HCT116 (cell line): ENCODE results near the gene KRTAP2-2. TPM values are rescaled to one million over a fixed set of nuclear protein-coding genes. Genes with fewer than 3 reads are reported as not detected.

Experiments used
- ATAC-seq: fragments of 200-7000 bp; cut with Tn5 transposase; 2 replicates; pipeline ENCODE4 v1.9.1; 2020; ENCODE audit warnings: mild to moderate bottlenecking, moderate library complexity
- BruUV-seq: library from RNA; stranded (reverse); fragments of 400-500 nt; replicated peaks from 2 replicates; lab custom pipeline; 2021; lab: Mats Ljungman, UMichigan
- CTCF ChIA-PET: fragments of 300-600 bp; sonication (Branson Sonifier 250); formaldehyde crosslinking; loops from one replicate; lab custom pipeline; 2021; ENCODE audit warnings: antibody characterized with exemption; lab: Charles Lee
- POLR2A ChIA-PET: fragments of 300-600, 350-600 bp; sonication (Branson Sonifier 250); formaldehyde crosslinking; loops from one replicate; lab custom pipeline; 2021; ENCODE audit warnings: antibody characterized with exemption; lab: Charles Lee
- RAD21 ChIA-PET, 2 experiments: fragments of 300-600 bp; sonication (Branson Sonifier 250); formaldehyde crosslinking; loops; one replicate each; lab custom pipeline; 2023; ENCODE audit warnings: low total read pairs in 2 of 2; ENCODE audit not compliant: uncharacterized antibody in 2 of 2, unreplicated experiment in 2 of 2, low non-redundant PET in 1 of 2; lab: Charles Lee
- DNase-seq: peaks from one replicate; pipeline ENCODE4 v3.0.0-alpha.2; 2010; ENCODE audit warnings: low read depth, low spot score
- H2AFZ ChIP-seq: fragments of 200-600 bp; shearing (Covaris generic), sonication (generic); 2 replicates; pipeline ENCODE4 v1.6.1; 2017; ENCODE audit warnings: low read depth, mixed run types, mixed read lengths, antibody characterized with exemption, low read length; ENCODE audit not compliant: poor library complexity, severe bottlenecking
- H3K27ac ChIP-seq: 2 replicates; pipeline ENCODE4 v1.5.1; 2012; ENCODE audit warnings: low read depth, low read length
- H3K27me3 ChIP-seq: fragments of 200-600 bp; sonication (generic); 2 replicates; pipeline ENCODE4 v1.6.1; 2016; ENCODE audit warnings: mixed run types, low read length, mixed read lengths; ENCODE audit not compliant: insufficient read depth
- H3K36me3 ChIP-seq, 2 experiments: fragments of 200-500 bp in 1 of 2; fragments of 200-600 bp in 1 of 2; sonication (Bioruptor generic) in 1 of 2; sonication (generic) in 1 of 2; 2 replicates each; pipeline versions ENCODE4 v1.5.1 to v1.6.1; 2014 to 2016; ENCODE audit warnings: low read length in 2 of 2, inconsistent platforms in 1 of 2, mixed read lengths in 1 of 2, mixed run types in 1 of 2; ENCODE audit not compliant: insufficient read depth in 2 of 2, control insufficient read depth in 1 of 2
- H3K4me1 ChIP-seq, 2 experiments: fragments of 200-600 bp in 1 of 2; sonication (generic) in 1 of 2; 2 replicates each; pipeline versions ENCODE4 v1.5.1 to v1.6.1; 2012 to 2017; ENCODE audit warnings: low read length in 2 of 2, inconsistent platforms in 1 of 2, mild to moderate bottlenecking in 1 of 2, mixed read lengths in 1 of 2, mixed run types in 1 of 2, moderate library complexity in 1 of 2; ENCODE audit not compliant: insufficient read depth in 2 of 2, control insufficient read depth in 1 of 2
- H3K4me2 ChIP-seq: fragments of 200-600 bp; sonication (generic); 2 replicates; pipeline ENCODE4 v1.6.1; 2017; ENCODE audit warnings: mixed run types, low read length, mixed read lengths
- H3K4me3 ChIP-seq, 2 experiments: fragments of 200-600 bp in 1 of 2; sonication (generic) in 1 of 2; replicated peaks in 1 of 2; 2 replicates each; pipeline ENCODE4 v1.5.1; 2011 to 2016; ENCODE audit warnings: low read length in 2 of 2, control low read depth in 1 of 2, low read depth in 1 of 2, mild to moderate bottlenecking in 1 of 2, mixed read lengths in 1 of 2, mixed run types in 1 of 2
- H3K79me2 ChIP-seq: fragments of 200-600 bp; sonication (generic); 2 replicates; pipeline ENCODE4 v1.6.1; 2017; ENCODE audit warnings: mild to moderate bottlenecking, mixed run types, low read length, moderate library complexity, mixed read lengths; ENCODE audit not compliant: insufficient read depth
- H3K9ac ChIP-seq: fragments of 200-600 bp; sonication (generic); 2 replicates; pipeline ENCODE4 v1.6.1; 2016; ENCODE audit warnings: low read length, mixed read lengths
- H3K9me2 ChIP-seq: fragments of 200-600 bp; sonication (generic), shearing (Covaris generic); 2 replicates; pipeline ENCODE4 v1.6.1; 2017; ENCODE audit warnings: mixed run types, mild to moderate bottlenecking, moderate library complexity; ENCODE audit not compliant: insufficient read depth
- H3K9me3 ChIP-seq, 2 experiments: fragments of 200-500 bp in 1 of 2; fragments of 200-600 bp in 1 of 2; sonication (Bioruptor generic) in 1 of 2; sonication (generic) in 1 of 2; 2 replicates each; pipeline ENCODE4 v1.6.1; 2014 to 2017; ENCODE audit warnings: low read length in 2 of 2, mixed read lengths in 2 of 2, inconsistent platforms in 1 of 2, low read depth in 1 of 2, mild to moderate bottlenecking in 1 of 2, mixed run types in 1 of 2, moderate library complexity in 1 of 2; ENCODE audit not compliant: control insufficient read depth in 1 of 2, insufficient read depth in 1 of 2
- H4K20me1 ChIP-seq: fragments of 200-600 bp; sonication (generic), shearing (Covaris generic); 2 replicates; pipeline ENCODE4 v1.6.1; 2017; ENCODE audit warnings: mixed run types, mild to moderate bottlenecking, moderate library complexity; ENCODE audit not compliant: insufficient read depth
- CBX3 ChIP-seq: IDR thresholded peaks from 2 replicates; pipeline ENCODE4 v1.6.1; 2012; ENCODE audit warnings: low read depth
- CTCF ChIP-seq, 3 experiments: fragments of 200-600 bp in 1 of 3; sonication (generic) in 1 of 3; IDR thresholded peaks in 2 of 3; conservative IDR thresholded peaks in 1 of 3; 2 replicates each; pipeline ENCODE4 v1.5.1; 2012 to 2017; ENCODE audit warnings: low read depth in 2 of 3, low read length in 2 of 3, antibody characterized with exemption in 1 of 3, borderline replicate concordance in 1 of 3, control low read depth in 1 of 3, mild to moderate bottlenecking in 1 of 3, mixed read lengths in 1 of 3, mixed run types in 1 of 3, moderate library complexity in 1 of 3; ENCODE audit not compliant: insufficient read depth in 1 of 3
- EGR1 ChIP-seq: IDR thresholded peaks from 2 replicates; pipeline ENCODE4 v1.6.1; 2012; ENCODE audit warnings: low read depth
- ELF1 ChIP-seq: IDR thresholded peaks from 2 replicates; pipeline ENCODE4 v1.6.1; 2012; ENCODE audit warnings: low read depth, borderline replicate concordance
- EZH2phosphoT487 ChIP-seq: fragments of 200-600 bp; IDR thresholded peaks from 2 replicates; pipeline ENCODE4 v1.6.1; 2018; ENCODE audit warnings: antibody characterized with exemption, borderline replicate concordance
- FOSL1 ChIP-seq: IDR thresholded peaks from 2 replicates; pipeline ENCODE4 v1.6.1; 2012; ENCODE audit warnings: low read depth
- JUND ChIP-seq: IDR thresholded peaks from 2 replicates; pipeline ENCODE4 v1.6.1; 2012
- MAX ChIP-seq: IDR thresholded peaks from 2 replicates; pipeline ENCODE4 v1.6.1; 2012
- POLR2A ChIP-seq: IDR thresholded peaks from 2 replicates; pipeline ENCODE4 v1.7.0; 2011; ENCODE audit warnings: borderline replicate concordance; ENCODE audit not compliant: insufficient read depth, insufficient read length; ENCODE audit errors: extremely low read depth
- SIN3A ChIP-seq: IDR thresholded peaks from 2 replicates; pipeline ENCODE4 v1.6.1; 2012; ENCODE audit warnings: low read depth
- YY1 ChIP-seq: IDR thresholded peaks from 2 replicates; pipeline ENCODE4 v1.6.1; 2011; ENCODE audit warnings: low read length, low read depth, moderate library complexity, mild to moderate bottlenecking; ENCODE audit not compliant: insufficient replicate concordance; ENCODE audit errors: extremely low read depth
- ZBTB33 ChIP-seq: IDR thresholded peaks from 2 replicates; pipeline ENCODE4 v1.6.1; 2011; ENCODE audit warnings: mild to moderate bottlenecking, low read length, moderate library complexity; ENCODE audit not compliant: insufficient replicate concordance; ENCODE audit errors: extremely low read depth
- ZFX ChIP-seq: fragments of 450-650 bp; IDR thresholded peaks from 2 replicates; pipeline ENCODE4 v1.6.1; 2017
- intact Hi-C: fragments of 100-400 bp; cut with micrococcal nuclease; formaldehyde crosslinking; loops from 2 replicates; pipeline ENCODE4 v1.10.0; 2022
- total RNA-seq: library from RNA; stranded (reverse); gene quantifications from one replicate; pipeline ENCODE4 v1.2.1, GENCODE V29; 2021; ENCODE audit not compliant: unreplicated experiment

KRTAP2-2 gene
- total RNA-seq, 1 experiment from 2014 or later = 1.2 TPM

GRCh38 chr17:41008811-41009210 is 46.2 kb downstream of the KRTAP2-2 start, which contains the start of gene KRTAP3-1:
KRTAP3-1 (minus strand) TSS chr17:41009128; CDS start chr17:41009074, 54 bp downstream.
- no peak within 1 kb of the TSS for H3K4me3 ChIP-seq
- TF ChIP-seq EGR1 (no peak), CTCF (IDR thresholded peaks at IDR 0.05 in 2 of 3, conservative IDR thresholded peaks at IDR 0.05 in 1 of 3; ENCODE audit: borderline replicate concordance in 1 of 3, insufficient read depth in 1 of 3, low read depth in 2 of 3, low read length in 2 of 3) (no peak), CBX3 (no peak), ZBTB33 (no peak), ELF1 (no peak), FOSL1 (no peak), JUND (no peak), POLR2A (no peak), ZFX (no peak), YY1 (no peak), SIN3A (no peak), MAX (no peak), EZH2phosphoT487 (no peak)
- H3K36me3 ChIP-seq = no peaks in the 10 kb centered on the region
- no peaks in the 10 kb centered on the region for H3K9me2 ChIP-seq
- no peaks in the 10 kb centered on the region for H3K79me2 ChIP-seq
- DNase-seq (no peak), ATAC-seq (no peak)
- no peaks in the 10 kb centered on the region for H3K9me3 ChIP-seq
- no peaks in the 10 kb centered on the region for H3K27me3 ChIP-seq
- H3K4me1 ChIP-seq = peaks cover 0 to 6% of the 10 kb centered on the region in 2 experiments; a peak in 2 of 4 replicates
- ChIA-PET RAD21 (no interaction called here), POLR2A (no interaction called here), CTCF (no interaction called here)
- no peaks in the 10 kb centered on the region for H4K20me1 ChIP-seq
- no peak within 1 kb of the TSS for H3K4me2 ChIP-seq
- no peak within 1 kb of the TSS for H2AFZ ChIP-seq
- H3K27ac ChIP-seq = no peak within 1 kb of the TSS
- BruUV-seq = no TSS peak
- intact Hi-C loops = no loop called here
- H3K9ac ChIP-seq = no peak within 1 kb of the TSS

Other genes starting within 250 kb of the KRTAP2-2 start
- gene KRT10, start 232.6 kb downstream of the KRTAP2-2 start, total RNA-seq = 62.3 TPM
- gene KRT12, start 188.0 kb downstream of the KRTAP2-2 start, total RNA-seq = not detected
- gene KRT20, start 170.0 kb downstream of the KRTAP2-2 start, total RNA-seq = 1.5 TPM
- 19.0 TPM for gene KRT23, start 117.6 kb downstream of the KRTAP2-2 start, total RNA-seq
- gene KRT39, start 88.3 kb downstream of the KRTAP2-2 start, total RNA-seq = not detected
- gene KRT40, start 70.9 kb downstream of the KRTAP2-2 start, total RNA-seq = not detected
- gene KRTAP3-3, start 61.1 kb downstream of the KRTAP2-2 start, total RNA-seq = not detected
- not detected for gene KRTAP3-2, start 55.3 kb downstream of the KRTAP2-2 start, total RNA-seq
- not detected for gene KRTAP3-1, start 46.1 kb downstream of the KRTAP2-2 start, total RNA-seq
- not detected for gene KRTAP1-5, start 28.0 kb downstream of the KRTAP2-2 start, total RNA-seq
- gene KRTAP1-4, start 25.0 kb downstream of the KRTAP2-2 start, total RNA-seq = not detected
- gene KRTAP1-3, start 20.4 kb downstream of the KRTAP2-2 start, total RNA-seq = not detected
- gene KRTAP1-1, start 13.8 kb downstream of the KRTAP2-2 start, total RNA-seq = not detected
- gene KRTAP2-1, start 7.9 kb downstream of the KRTAP2-2 start, total RNA-seq = not detected
- gene KRTAP2-3, start 4.9 kb upstream of the KRTAP2-2 start, total RNA-seq = 6.3 TPM
- gene KRTAP2-4, start 10.6 kb upstream of the KRTAP2-2 start, total RNA-seq = 0.76 TPM
- gene KRTAP4-7, start 28.9 kb upstream of the KRTAP2-2 start, total RNA-seq = not detected
- not detected for gene KRTAP4-8, start 42.9 kb upstream of the KRTAP2-2 start, total RNA-seq
- not detected for gene KRTAP4-16, start 47.0 kb upstream of the KRTAP2-2 start, total RNA-seq
- gene KRTAP4-9, start 50.2 kb upstream of the KRTAP2-2 start, total RNA-seq = not detected
- gene KRTAP4-11, start 63.1 kb upstream of the KRTAP2-2 start, total RNA-seq = not detected
- not detected for gene KRTAP4-12, start 69.0 kb upstream of the KRTAP2-2 start, total RNA-seq
- gene KRTAP4-6, start 85.3 kb upstream of the KRTAP2-2 start, total RNA-seq = not detected
- not detected for gene KRTAP4-5, start 94.6 kb upstream of the KRTAP2-2 start, total RNA-seq
- not detected for gene KRTAP4-4, start 105.5 kb upstream of the KRTAP2-2 start, total RNA-seq
- not detected for gene KRTAP4-3, start 113.0 kb upstream of the KRTAP2-2 start, total RNA-seq
- not detected for gene KRTAP4-2, start 123.0 kb upstream of the KRTAP2-2 start, total RNA-seq
- gene KRTAP4-1, start 129.7 kb upstream of the KRTAP2-2 start, total RNA-seq = not detected
- gene KRTAP9-1, start 134.7 kb upstream of the KRTAP2-2 start, total RNA-seq = not detected
- gene KRTAP9-2, start 171.4 kb upstream of the KRTAP2-2 start, total RNA-seq = not detected
- gene KRTAP9-3, start 177.2 kb upstream of the KRTAP2-2 start, total RNA-seq = not detected
- not detected for gene KRTAP9-8, start 182.8 kb upstream of the KRTAP2-2 start, total RNA-seq
- not detected for gene KRTAP9-4, start 194.5 kb upstream of the KRTAP2-2 start, total RNA-seq
- not detected for gene KRTAP9-9, start 200.2 kb upstream of the KRTAP2-2 start, total RNA-seq
- not detected for gene KRTAP9-6, start 210.1 kb upstream of the KRTAP2-2 start, total RNA-seq
- gene KRTAP9-7, start 220.5 kb upstream of the KRTAP2-2 start, total RNA-seq = not detected
- gene KRTAP29-1, start 247.6 kb upstream of the KRTAP2-2 start, total RNA-seq = 0.22 TPM